Hematopoietic multipotent progenitor cell treated with erythropoietin and hydrocortisone succinate and interleukin-3 and kit ligand, for 15 days (in vitro differentiated cells): ENCODE measurements around the gene CHST15.

Source experiments
- DNase-seq: peaks from one replicate; pipeline ENCODE4 v3.0.0-alpha.2; 2015; ENCODE audit warnings: low spot score

CHST15 gene

DNA sequence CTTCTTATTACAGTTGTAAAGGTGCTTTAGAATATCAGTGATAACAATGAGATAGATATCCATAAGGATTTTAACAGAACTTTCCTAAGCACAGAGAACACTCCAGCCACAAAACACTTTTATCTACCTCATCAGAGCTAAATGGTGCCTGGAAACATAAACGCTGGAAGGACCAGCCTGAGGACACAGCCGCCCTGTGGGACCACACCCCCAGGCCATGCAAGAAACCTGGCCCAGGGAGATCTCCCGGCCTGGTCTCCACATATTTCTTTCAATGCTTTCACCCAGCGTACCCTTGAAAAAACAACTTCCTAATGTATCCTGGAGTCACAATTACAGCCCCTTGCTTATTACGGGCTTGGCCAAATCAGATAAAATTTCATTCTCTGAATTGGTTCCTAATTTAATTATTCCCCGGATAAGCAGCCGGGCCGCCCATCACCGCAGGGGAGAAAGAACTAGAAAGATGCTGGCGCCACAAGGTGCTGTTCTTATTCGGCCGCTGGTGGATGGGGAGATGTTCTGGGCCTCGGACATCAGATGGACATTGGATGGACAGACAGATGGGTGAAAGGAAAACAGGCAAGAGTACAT, 11.8 kb downstream of the CHST15 start:
- no peak for DNase-seq

DNA sequence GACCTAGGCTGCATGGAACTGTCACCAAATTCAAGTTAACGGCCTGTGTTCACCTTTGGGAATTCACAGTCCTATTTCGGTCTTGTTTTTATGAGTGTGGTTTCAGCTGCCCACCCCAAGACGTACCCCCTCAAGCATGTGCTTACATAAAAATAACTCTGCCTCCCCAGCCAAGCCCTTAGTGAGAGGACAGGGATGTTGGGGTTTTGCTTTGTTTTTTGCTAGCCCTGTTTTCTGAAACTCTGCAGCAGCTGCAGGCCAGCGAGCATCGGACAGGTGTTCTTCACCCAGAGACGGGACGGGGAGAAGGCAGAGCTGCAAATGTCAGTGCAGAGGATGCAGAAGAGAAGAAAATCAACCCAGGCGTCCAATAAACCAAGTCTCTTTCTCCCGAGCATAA, 13.5 kb downstream of the CHST15 start:
- DNase-seq, result no peak

DNA sequence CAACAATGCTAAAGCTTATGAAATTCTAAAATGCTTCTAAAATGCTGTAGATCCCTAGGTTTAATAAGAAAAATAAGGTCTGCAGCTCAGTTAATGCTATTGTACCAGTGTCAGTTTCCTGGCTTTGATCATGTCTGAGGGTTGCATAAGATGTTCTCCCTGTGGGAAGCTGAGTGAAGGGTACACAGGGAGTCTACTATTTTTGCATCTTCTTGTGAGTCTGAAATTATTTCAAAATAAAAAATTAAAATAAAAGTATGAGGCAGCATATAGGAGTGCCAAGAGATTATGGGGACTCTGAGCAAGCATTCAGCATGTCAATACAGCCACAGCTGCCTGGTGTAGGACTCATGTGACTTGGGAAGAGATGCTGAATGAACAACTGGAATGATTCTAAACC, 14.7 kb downstream of the CHST15 start:
- DNase-seq, result no peak

DNA sequence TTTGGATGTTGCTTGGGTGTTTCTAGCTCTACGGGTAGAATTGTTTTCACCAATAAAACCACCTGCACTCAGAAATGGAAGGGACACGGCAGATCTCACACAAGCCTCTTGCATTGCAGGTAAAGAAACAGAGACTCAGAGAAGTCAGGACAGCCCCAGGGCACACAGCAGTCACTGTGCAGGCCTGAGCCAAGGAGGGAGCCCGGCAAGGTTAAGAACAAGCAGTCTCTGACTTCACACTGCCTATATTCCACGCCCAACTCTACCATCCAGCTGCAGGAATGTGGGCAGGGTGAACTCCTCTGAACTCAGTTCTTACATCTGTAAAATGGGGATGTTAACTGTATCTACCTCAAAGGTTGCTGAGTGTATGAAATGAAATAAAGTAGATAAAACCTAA, 15.4 kb downstream of the CHST15 start:
- DNase-seq, result no peak

DNA sequence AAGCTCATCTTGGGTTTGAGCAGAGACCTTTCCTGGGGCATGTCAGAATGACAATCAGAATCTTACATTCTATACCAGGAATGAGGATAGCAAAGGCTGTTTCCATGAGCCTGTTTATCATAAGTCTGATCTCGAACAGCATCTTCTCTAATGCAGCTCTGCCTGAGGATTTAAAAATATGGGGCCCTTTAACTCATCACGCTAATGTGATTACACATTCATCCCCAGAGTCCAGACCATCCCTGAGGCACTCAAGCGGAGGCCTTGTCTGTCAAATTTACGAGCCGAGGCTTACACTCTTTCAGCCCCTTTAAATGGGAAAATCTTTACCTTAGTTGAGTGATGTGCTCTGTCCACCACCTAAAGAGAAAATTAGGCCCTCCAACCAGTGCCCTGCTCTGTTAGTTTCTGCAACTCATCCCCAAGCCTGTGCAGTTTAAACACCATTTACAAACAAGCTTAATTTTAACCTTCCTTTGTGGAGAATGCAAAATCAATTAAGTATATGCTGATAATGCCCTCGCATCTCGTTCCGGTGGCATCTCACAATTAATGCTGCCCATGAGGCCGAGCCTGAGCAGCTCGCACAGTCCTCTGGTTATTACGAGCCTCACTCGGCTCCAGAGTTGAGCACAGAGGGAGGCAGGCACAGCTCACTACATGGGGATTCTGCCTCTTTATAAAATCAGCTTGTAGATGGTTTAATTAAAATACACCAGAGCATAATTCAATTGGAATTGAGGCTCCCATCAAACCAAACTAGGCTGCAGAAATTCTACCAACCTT, 16.0 kb downstream of the CHST15 start:
- DNase-seq, result no peak

DNA sequence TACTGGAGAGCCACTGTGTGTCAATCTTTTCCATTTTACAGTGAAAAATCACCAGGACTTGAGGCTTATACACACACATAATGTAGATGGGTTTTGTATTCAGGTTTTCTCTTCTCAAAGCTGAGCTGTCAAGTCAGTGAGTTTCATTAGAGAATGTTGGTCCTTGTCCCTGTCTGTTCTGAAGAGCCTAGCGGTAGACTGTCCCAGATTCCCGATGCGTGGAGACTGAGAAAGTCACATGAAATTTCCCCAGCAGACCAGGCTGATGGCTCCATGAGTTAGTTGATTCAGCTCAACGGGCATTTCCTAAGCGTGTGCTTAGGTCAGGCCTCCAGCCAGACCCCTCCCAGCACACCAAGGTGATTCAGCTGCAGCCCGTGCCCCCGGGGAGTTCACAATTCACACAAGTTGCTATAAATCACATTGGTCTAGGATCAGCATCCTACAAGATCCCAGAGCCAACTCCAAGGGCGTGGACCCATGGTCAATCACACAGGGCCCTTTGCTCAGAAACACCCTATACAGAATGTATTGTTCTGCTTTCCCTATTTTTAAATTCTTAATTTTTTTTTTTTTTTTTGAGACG, 17.2 kb downstream of the CHST15 start:
- DNase-seq, result no peak

DNA sequence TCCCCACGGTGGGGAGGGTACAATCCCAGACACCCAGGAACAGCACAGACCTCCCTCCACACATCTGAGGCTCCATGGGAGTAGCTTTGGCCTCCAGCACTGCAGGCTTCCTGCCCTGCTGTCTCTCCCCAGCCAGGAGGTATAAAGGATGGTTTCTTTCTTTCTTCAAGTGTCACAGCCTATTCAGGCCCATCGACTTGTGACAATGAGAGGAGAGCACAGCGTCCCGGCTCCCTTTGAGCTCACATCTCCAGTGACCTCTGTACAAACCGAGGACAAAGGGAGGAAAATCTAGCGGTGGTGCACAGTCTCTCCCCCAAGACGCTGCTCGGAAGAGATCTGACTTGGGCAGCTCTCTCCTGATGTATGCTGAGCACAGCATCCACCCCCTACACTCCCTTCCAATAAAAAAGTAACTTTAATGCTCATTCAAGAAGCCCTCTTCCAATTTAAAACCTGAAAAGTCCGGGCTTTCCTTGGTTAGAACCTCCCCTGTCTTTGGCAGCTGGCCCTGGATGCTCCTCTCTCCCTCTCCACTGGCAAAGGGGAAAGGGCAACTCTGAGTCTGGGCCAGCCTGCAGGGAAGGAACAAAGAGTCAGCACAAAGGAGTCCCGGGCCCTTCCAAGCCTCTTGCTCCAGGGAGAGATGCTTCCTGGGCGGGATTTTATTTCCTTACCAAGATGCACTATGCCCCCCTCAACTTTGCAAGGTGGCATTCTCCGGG, 18.0 kb downstream of the CHST15 start:
- no peak for DNase-seq

DNA sequence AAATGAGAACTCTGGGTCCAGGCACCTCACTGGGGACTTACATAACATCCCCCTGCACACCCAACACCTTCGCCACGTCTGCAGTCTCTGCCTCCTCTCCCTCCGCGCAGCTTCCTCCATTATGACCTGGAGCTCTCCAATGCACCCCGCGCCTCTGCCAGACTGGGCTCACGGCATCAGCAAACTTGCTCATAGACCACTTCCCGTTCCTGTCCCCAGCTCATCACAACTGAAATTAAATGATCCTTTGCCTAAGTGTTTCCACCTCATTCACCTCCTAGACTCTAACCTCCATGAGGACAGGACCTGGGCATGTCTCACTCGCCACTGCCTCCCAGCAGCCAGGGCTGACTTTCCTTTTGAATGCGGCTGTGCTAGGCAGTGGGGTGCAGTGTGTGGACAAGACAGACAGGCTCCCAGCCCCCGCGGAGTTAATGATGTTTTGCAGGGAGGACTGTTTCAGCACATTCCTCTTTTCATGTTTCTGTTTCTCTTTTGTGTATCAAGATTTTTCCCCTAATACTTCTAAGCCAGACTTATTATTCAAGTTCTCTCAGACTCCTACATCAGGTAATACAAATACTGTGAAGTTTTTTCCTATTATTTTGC, 18.8 kb downstream of the CHST15 start:
- no peak for DNase-seq

DNA sequence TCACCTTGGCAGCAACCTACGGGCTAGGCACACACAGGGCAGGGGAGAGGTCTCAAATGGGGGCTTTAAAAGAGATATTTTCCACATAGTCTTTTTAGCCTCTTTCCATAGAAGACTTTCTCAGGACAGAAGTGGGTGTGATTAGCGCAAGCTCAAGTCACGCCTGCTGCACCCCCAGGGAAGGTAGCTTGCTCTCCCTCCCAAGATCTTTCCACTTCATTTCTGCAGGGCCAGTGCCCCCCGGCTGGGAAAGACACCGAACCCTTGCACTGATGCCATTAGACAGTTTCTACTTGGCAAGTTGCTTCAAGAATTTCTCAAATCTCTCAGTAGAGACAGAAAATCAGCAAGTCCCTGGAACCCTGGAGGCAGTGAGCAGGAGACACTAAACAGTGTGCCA, 19.4 kb downstream of the CHST15 start:
- DNase-seq, result no peak

DNA sequence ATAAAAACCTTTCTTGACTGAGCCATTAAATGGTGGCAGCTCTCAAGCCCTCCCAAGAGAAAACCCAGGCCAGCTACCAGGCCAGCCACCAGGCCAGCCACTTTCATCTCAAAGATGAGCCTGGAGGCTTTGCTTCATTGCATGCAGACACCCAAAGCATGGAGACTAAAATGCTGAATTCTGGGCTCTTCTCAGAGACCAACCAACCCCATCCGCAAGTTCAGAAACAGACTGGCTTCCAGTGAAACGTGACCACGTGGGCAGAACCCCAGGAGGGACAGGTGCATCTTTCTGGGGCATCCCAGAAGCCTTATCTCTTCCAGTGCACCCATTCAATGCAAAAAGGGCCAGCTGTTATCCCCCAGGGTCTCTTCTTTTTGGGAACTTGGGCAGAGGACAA, 20.9 kb downstream of the CHST15 start:
- no peak for DNase-seq

DNA sequence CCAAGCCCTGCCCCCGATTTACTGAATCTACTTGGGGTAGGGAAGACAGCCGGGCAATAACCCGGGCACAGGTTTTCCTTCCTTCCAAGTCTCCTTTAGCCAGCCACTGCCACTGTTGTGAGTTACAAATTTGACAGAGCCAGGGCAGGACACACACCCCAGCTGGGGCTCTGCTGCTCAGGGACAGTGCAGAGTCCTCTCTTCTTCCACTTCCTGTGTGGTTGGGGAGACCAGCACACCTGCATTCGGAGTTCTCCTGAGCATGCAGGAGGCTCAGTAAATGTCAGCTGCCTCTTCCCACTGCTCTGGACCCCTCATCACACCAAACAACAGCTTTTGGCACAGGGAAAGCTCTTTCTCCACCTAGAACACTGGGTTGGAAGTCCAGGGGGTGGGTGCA, 21.3 kb downstream of the CHST15 start:
- DNase-seq, result no peak

DNA sequence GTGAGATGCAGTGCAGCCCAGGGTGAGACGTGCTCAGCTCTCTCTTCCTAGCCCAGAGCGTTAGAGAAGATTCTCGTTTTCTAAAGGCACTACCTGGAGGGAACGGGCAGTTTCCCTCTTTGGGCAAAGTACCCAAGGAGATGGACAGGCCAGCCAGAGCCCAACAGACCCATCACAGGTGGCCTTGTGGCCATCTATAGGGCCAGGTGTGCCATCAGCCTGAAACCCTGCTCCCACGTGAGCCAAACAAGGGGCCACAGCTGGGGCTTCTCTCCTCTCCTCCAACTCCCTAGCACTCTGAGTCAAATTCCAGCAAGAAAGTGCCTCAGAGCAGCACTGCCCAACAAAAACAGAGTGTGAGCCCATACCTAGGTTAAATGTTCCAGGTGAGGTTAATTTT, 22.3 kb downstream of the CHST15 start:
- no peak for DNase-seq

DNA sequence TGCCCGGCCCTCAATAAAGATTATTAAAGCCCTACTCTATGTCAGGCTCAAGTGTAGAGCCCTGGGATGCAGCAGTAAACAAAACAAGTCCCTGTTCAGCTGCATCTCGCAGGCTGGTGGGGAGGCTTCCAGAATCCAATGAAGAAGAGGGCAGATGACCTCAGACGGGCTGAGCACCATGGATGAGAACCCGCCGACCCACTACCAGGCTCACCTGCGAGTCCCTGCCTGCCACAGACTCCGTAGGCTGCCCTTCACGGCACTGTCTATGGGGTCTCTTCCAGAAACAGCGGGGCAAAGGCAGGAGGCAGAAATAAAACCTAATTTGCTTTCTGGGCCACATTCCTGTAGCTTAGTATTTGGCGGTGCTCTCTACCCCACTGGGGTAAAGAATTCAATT, 22.7 kb downstream of the CHST15 start:
- no peak for DNase-seq

DNA sequence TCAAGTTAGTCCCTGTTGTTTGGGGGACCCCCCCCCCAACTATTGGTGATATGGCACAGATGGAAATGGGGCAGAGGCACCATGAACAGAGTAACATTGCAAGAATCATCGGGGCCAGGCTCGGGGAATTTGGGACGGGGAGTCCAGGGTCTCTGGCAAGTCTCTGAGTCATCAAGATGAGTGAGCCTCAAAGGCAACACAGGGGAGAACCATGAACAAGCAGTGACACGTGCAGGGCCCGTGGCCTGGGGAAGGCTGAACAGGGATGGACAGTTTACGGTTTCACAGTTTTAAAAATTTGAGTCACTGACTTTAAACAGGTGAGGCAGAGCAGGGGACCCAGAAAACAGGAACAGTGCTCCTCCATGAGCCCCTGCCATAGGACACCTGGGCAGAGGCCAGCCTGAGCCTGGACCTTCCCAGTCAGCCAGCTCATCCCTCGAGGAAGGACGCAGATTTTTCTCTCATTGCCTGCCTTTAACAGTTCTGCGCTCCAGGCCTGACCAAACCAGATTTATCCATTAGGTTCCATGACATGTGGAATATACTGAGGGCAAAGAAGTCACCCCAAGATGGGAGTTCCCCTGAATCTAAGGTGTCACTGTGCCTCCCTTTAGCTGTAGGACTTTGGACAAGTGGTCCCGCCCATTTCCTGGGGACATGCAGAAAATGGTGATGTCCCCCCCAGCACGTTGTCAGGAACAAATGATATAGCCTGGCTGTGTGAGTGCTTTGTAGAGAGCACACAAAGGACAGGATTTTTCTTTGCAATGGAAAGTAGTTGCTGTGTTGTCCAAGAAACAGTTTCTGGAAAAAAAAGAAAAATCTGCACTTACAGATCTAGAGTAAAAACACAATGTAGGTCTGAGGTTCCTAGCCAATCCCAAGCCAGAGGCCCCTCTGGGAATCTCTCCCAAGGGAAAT, 23.8 kb downstream of the CHST15 start:
- no peak for DNase-seq

DNA sequence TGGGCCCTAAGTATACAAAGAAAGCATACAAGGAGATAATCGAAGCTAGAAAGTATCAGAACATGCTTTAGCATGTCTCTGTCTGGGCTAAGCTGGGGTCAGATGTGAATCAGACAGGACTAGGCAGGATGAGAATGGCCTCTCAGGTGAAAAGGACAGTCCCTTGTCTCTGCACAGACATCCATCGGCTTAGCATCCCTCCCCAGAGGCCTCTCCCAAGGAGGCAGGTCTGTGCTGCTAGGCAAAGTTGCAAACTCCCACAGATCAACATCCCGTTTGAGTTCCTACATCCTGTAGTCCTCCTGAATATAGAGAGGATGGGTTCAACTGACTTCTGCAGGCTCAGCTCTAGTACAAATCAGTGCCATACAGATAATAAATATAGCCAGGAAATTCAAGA, 24.5 kb downstream of the CHST15 start:
- no peak for DNase-seq

DNA sequence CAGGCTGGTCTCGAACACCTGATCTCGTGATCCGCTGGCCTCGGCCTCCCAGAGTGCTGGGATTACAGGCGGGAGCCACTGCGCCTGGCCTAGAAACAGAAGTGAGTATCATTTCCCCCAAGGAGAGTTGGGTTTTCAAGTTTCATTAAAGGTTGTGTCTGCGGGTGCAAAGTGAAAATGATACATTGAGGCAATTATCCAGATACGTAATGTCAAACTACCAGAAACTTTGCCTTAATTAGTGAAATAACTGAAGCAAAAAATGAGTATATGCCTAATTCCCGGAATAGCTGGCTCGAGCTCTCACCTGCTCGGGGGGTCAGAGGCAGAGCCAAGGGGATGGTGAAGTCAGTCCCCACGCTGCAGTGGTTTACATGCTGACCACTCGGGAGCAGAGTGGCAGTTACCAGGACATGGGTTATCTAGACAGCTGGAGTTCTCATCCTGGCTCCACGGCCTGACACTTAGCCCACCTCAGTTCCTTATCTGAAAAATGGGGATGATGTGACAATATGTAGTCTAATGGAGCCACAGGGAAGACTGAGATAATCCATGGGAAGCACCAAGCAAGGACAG, 25.5 kb downstream of the CHST15 start:
- DNase-seq, result no peak

DNA sequence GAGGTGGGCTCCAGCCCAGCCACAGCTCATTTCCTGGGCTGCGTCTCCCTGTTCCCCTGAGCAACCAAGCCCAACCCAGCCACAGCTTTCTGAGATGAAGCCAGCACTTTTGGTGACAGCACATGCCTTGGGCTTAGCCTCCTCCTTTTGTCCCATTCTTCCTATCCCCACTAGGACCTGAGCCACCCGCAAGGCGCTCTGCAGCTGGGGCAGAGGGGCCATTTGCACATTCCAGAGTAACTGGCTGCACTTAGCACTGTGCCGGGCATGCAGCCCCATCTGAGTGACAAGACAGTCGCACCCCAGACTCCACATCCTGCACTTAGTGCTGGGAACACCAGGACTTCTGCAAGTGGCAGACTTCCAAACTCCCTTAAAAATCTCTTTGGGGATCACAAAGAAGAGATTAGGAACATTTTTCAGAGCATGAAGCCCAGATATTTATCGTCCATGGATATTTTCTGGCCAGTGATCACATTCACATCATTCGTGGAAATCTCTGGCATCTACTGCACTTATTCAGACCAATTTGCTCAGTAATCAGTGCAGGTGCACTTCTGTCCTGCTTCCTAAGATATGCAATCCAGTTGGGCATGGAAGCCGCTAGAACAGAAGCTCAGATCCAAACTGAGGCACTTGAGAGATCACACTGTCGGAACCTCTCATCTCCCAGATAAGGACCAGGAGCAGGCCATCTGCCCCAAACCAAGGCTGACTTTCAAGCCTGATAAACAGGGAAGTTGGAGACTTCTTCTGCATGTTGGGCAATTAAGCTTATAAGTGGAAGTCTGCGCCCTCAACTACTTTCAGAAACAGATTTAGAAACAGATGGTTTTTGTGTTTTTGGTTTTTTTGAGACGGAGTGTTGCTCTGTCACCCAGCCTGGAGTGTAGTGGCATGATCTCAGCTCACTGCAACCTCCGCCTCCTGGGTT, 26.4 kb downstream of the CHST15 start:
- no peak for DNase-seq

DNA sequence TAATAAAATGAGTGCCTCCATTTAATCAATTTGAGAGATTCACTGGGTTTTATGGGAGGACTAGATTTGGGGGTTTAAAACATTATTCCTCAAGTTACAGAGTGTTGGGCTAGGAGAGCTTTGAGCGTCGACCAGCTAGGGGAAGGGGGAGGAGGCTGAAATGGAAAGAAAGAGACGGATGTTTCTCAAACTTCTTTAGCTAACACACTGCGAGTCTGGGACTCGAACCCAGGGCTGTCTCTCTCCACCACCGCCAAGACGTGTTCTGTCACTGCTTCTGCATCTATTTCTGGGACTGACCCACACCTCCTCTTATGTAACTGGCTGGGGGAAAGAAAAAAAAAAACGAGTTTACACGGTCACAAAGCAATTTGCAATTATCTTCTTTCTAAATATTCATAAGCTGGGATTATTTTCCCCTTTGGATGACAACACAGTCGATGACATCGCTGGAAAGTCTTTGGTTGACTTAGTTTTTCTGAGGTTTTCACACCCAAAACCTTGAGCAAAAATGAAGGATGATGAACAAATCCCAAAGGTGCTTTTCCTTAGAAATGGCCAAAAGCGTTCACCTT, 27.2 kb downstream of the CHST15 start:
- DNase-seq, result no peak

DNA sequence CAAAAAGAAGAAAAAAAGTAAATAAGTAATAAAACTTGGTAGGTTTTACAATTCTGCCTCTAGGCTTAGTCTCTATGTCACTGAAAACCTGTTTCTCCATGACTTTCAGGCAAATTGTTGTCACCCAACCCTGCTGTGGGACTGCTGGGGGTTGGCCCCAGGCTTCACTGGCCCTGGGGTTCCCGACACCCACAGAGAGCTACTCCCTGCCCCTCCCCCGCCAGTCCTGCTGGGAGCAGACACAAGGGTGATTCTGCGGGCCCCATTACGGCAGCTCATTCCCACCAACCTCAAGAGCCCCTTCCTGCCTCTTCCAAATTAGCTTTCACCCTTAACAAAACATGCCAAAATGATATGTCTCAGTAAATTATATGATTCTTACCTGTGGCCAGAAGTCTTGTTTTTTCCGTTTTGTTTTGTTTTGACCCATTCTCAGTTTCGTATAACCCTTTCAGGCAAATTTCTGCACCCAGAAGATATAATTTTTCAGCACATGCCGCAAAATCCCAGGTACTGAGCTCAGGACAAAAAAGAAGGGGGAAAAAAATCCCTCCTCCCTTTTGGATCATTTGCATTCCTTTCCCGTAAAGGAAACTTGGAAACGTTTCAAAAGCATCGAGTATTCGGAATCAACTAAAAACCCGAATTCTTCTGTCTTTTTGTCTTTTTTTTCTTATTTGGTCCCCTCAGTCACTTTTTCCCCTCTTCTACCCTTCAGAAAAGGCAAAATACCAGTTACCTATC, 27.8 kb downstream of the CHST15 start:
- DNase-seq, result no peak
